HFFc6 (cell line): ENCODE data around the gene IL2RA. TPM values are rescaled to one million over a fixed set of nuclear protein-coding genes. Genes with fewer than 3 reads are reported as not detected.
A peak's percentile ranks its signal among the peaks of the same experiment; 100 is the strongest.

ENCODE experiments used
- DNase-seq: peaks from one replicate; pipeline ENCODE4 v3.0.0-alpha.2; 2018
- H3K27ac Mint-ChIP-seq: 2 replicates; pipeline ENCODE4 v1.8.0; 2020; ENCODE audit warnings: mild to moderate bottlenecking, mixed read lengths
- H3K27me3 Mint-ChIP-seq: 2 replicates; pipeline ENCODE4 v1.8.0; 2021; ENCODE audit warnings: mild to moderate bottlenecking, moderate library complexity, mixed read lengths; ENCODE audit not compliant: insufficient read depth
- H3K36me3 Mint-ChIP-seq: 2 replicates; pipeline ENCODE4 v1.8.0; 2021; ENCODE audit warnings: low read depth, mixed read lengths
- H3K4me1 Mint-ChIP-seq: 2 replicates; pipeline ENCODE4 v1.8.0; 2020; ENCODE audit warnings: low read depth, mixed read lengths
- H3K4me3 Mint-ChIP-seq: 2 replicates; pipeline ENCODE4 v1.8.0; 2020; ENCODE audit warnings: mild to moderate bottlenecking, moderate library complexity, mixed read lengths
- H3K9me3 Mint-ChIP-seq: 2 replicates; pipeline ENCODE4 v1.8.0; 2020; ENCODE audit warnings: mild to moderate bottlenecking, mixed read lengths
- total RNA-seq, 6 experiments: library from RNA; stranded (reverse); fragmentation: NEBNext Ultra II Directional; extraction: Animal tissue kit (Norgen Biotek cat#: 25700); gene quantifications; 2 replicates in 1 of 6; 3 replicates in 5 of 6; pipeline ENCODE4 v1.2.3, GENCODE V29; 2021
- TF ChIP-seq, protein P1 (sequence below): fragments of 200-600 bp; sonication (generic); IDR thresholded peaks from 2 replicates; pipeline ENCODE4 v1.5.0; 2021; ENCODE audit warnings: antibody characterized with exemption, mild to moderate bottlenecking

IL2RA gene
- total RNA-seq, 6 experiments from 2014 or later, result not detected

DNA sequence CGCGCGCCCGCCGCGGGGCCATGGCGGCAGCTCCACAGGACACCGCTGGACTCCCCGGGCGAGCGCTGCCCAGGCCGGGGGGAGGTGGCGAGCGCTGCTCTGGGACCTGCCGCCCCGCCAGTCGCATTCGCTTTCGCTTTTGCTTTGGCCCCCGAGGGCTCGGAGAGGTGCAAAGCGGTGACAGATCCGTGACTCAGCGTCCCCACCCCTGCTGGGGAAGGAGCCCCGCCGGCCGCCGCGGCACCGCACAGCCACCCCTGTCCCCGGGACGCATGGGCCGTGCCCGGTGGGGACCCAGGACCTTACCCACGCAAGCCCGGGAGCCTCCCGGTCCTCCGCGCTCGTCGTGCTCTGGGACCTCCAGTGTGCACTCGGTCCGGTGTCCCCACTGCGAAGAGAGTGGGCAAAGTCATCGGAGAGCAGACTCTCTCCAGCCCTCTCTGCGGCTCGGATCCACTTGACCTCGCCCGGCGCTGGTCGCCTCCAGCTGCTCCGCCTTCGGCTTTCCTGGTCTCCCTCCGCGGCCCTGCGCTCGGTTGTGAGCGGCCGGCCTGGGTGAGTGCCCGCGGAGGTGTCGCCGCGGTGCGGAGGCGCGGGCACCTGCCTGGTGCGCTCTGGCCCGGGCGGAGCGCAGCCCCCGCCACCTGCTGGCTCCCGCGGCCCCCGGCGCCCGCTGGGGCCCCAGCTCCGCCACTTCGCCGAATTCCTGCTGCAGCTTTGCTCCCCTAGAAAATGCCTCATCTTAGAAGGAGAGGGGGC, 84.5 kb downstream of the IL2RA start, which contains the start of gene IL15RA:
Gene IL15RA, minus strand, starts transcription at position 73 of the 759 bp plus-strand sequence. Its CDS starts 51 bp downstream, at position 22.
- Mint-ChIP-seq H3K36me3 (no peaks in the 10 kb centered on the region), H3K27me3 (peaks cover 9% of the 10 kb centered on the region), H3K4me3 (peak within 1 kb of the TSS; percentile 88), H3K9me3 (no peaks in the 10 kb centered on the region), H3K27ac (peak within 1 kb of the TSS; percentile 43), H3K4me1 (peaks cover 9% of the 10 kb centered on the region)
- DNase-seq, result peak; percentile 51
- TF ChIP-seq, protein P1, sequence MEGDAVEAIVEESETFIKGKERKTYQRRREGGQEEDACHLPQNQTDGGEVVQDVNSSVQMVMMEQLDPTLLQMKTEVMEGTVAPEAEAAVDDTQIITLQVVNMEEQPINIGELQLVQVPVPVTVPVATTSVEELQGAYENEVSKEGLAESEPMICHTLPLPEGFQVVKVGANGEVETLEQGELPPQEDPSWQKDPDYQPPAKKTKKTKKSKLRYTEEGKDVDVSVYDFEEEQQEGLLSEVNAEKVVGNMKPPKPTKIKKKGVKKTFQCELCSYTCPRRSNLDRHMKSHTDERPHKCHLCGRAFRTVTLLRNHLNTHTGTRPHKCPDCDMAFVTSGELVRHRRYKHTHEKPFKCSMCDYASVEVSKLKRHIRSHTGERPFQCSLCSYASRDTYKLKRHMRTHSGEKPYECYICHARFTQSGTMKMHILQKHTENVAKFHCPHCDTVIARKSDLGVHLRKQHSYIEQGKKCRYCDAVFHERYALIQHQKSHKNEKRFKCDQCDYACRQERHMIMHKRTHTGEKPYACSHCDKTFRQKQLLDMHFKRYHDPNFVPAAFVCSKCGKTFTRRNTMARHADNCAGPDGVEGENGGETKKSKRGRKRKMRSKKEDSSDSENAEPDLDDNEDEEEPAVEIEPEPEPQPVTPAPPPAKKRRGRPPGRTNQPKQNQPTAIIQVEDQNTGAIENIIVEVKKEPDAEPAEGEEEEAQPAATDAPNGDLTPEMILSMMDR, result no peak

DNA sequence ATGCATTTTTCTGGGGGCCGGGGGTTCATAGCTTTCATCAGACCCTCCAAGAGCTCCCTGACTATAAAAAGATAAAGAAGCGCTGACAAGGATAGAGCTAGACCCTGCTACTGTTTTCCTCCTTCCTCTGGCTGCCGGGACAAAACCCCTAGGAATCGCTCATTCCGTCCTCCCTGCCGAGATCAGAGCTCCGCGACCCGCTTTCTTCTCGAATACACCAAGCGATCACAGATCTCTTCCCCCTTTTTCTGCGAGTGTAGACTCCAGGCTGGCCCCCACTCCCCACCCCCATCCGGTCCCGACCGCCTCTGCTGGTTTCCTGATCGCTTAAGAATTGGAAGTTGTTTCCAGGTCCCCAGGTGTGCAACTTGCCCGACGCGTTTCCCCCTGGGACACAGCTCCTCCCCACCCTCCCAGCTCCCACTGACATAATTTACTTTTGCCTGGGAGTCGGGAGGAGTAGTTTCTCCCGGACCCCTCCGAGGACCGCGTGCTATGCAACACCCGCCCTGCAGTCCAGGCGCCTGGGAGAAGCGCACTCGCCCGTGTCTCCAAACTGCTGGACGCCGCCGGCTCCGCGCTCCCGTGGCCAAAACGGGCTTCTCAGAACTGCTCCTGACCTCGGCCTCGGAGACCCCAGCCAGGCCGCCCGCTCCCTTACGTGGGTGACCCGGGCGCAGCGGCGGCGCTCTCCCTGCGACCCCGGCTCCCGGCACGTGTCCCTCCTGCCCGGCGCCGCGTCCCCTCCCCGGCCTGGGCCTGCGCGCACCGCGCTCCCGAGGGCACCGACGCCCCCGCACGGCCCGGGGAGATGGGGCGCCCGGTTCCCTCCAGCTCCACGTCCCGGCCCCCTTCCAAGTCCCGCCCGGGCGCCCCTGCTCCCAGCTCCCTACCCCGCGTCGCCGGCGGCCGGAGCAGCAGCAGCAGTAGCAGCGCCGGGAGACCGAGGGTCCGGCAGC, 85.4 kb downstream of the IL2RA start:
- Mint-ChIP-seq H3K4me1 (peaks cover 9% of the 10 kb centered on the region), H3K27me3 (peaks cover 9% of the 10 kb centered on the region; the same call in 1 of the 2 replicates), H3K9me3 (no peaks in the 10 kb centered on the region), H3K4me3 (peak overlapping the region; percentile 88), H3K36me3 (no peaks in the 10 kb centered on the region), H3K27ac (peak overlapping the region; percentile 43)
- DNase-seq, result peak; percentile 6
- TF ChIP-seq, protein P1, result no peak

DNA sequence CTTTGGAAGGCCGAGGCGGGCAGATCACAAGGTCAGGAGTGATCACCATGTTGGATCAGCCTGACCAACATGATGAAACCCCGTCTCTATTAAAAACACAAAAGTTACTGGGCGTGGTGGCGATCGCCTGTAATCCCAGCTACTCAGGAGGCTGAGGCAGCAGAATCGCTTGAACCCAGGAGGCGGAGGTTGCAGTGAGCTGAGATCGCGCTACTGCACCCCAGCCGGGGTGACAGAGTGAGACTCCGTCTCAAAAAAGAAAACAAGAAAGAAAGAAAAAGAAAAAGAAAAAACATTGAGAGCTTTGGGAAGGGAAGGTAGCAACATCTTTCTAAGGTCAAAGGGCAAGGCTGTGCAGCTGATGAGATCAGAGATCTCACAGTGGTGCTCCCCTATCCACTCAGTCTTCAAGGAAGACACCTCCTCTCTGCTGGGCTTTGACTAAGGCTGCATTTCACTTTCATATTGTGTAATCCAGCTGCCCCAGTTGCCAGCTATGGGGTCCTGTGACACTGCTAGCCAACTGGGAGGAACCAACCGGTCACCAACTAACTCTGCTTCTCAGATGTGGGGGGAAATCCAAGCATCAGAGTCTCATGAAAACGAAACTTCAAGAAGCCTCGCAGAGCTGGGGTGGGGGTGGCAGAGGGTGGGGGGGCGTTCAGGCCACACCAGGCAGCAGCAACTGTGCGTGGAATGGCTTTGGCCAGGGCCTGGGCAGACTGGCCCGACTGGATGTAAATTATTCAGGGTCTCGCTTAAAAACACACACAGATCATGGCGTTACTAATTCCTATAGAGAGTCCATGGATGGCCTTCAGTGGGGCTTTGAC, 86.3 kb downstream of the IL2RA start:
- TF ChIP-seq, protein P1, result no peak
- H3K4me1 Mint-ChIP-seq, result peaks cover 9% of the 10 kb centered on the region
- no peaks in the 10 kb centered on the region for H3K36me3 Mint-ChIP-seq
- H3K9me3 Mint-ChIP-seq, result no peaks in the 10 kb centered on the region
- peaks cover 9% of the 10 kb centered on the region; the same call in 1 of the 2 replicates for H3K27me3 Mint-ChIP-seq
- DNase-seq, result no peak
- H3K4me3 Mint-ChIP-seq, result peak overlapping the region; percentile 88
- H3K27ac Mint-ChIP-seq, result peak overlapping the region; percentile 43

DNA sequence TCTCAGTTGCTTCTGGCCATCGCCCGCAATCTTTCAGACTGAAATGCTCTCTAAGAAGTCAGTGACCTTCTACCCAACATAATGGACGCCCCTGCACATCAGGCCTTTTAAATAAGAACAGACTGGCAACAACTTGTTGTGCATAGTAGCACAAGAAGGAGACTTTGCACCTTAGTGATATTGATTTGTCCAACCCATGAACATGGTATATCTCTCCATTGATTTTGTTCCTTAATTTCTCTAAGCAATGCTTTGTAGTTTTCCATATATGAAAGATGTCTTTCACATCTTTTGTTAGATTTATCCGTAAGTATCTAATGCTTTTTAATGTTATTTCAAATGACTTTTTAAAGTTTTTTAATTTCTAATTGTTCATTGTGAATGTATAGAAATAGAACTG, 89.1 kb downstream of the IL2RA start:
- no peak for DNase-seq
- Mint-ChIP-seq H3K4me3 (no peak overlapping the region), H3K36me3 (no peaks in the 10 kb centered on the region), H3K9me3 (no peaks in the 10 kb centered on the region), H3K27ac (no peak overlapping the region), H3K4me1 (peaks cover 13% of the 10 kb centered on the region), H3K27me3 (peaks cover 4% of the 10 kb centered on the region; the same call in 1 of the 2 replicates)
- TF ChIP-seq, protein P1, result no peak

DNA sequence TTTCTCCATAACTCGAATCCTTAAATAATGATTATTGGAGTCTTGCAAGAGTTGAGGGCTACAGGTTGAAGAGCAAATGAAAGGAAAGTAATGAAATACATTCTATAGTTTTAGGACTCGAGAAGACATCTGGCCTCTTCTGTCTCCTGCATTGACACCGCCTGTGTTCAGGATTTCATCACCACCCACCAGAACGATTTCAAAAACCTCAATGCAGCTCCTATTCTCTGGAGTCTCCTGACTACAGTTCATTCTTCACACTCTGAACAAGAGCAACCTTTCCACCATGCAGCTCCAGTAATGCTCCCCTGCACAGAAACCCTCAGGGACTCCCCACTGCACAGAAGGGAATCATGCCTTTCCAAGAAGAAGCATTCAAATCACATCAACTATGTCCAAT, 90.3 kb downstream of the IL2RA start:
- no peak overlapping the region for H3K4me3 Mint-ChIP-seq
- H3K4me1 Mint-ChIP-seq, result peaks cover 17% of the 10 kb centered on the region
- no peak for DNase-seq

More for the DNA sequence above, 90.3 kb downstream of the IL2RA start:
- no peaks in the 10 kb centered on the region for H3K9me3 Mint-ChIP-seq
- no peak overlapping the region for H3K27ac Mint-ChIP-seq
- peaks cover 4% of the 10 kb centered on the region; the same call in 1 of the 2 replicates for H3K27me3 Mint-ChIP-seq
- no peaks in the 10 kb centered on the region for H3K36me3 Mint-ChIP-seq
- TF ChIP-seq, protein P1, result no peak
